Measurements from ENCODE around the gene SPTBN1.

The SPTBN1 gene

GRCh38 chr2:54615832-54616534 is 159.9 kb downstream of the SPTBN1 start:
- Histone ChIP-seq H3K27me3 (ENCODE audit: insufficient read depth, low read length) (no peaks in the 10 kb centered on the region), H3K4me1 (ENCODE audit: insufficient read depth, low read length) (peaks cover 18% of the 10 kb centered on the region; the same call in 1 of the 2 replicates), H3K9ac (ENCODE audit: low read depth, low read length) (no peak overlapping the region), H3K27ac (ENCODE audit: low read depth, low read length) (no peak overlapping the region), H3K4me3 (ENCODE audit: low read length) (no peak overlapping the region), H3K36me3 (ENCODE audit: insufficient read depth, low read length) (peaks cover 78% of the 10 kb centered on the region), H3K9me3 (ENCODE audit: insufficient read depth, low read depth, low read length) (no peaks in the 10 kb centered on the region)
- 93% methylated on average over 5 of the region's 5 CpGs for WGBS

GRCh38 chr2:54617409-54617808 is 161.3 kb downstream of the SPTBN1 start:
- Histone ChIP-seq H3K36me3 (ENCODE audit: insufficient read depth, low read length) (peaks cover 86% of the 10 kb centered on the region), H3K9ac (ENCODE audit: low read depth, low read length) (no peak overlapping the region), H3K4me3 (ENCODE audit: low read length) (no peak overlapping the region), H3K9me3 (ENCODE audit: insufficient read depth, low read depth, low read length) (no peaks in the 10 kb centered on the region), H3K27me3 (ENCODE audit: insufficient read depth, low read length) (no peaks in the 10 kb centered on the region), H3K27ac (ENCODE audit: low read depth, low read length) (no peak overlapping the region), H3K4me1 (ENCODE audit: insufficient read depth, low read length) (peaks cover 15% of the 10 kb centered on the region; the same call in 1 of the 2 replicates)
- WGBS: 94% methylated on average over 7 of the region's 7 CpGs

GRCh38 chr2:54618646-54619565 is 162.8 kb downstream of the SPTBN1 start:
- Histone ChIP-seq H3K9me3 (ENCODE audit: insufficient read depth, low read depth, low read length) (no peaks in the 10 kb centered on the region), H3K27me3 (ENCODE audit: insufficient read depth, low read length) (no peaks in the 10 kb centered on the region), H3K4me1 (ENCODE audit: insufficient read depth, low read length) (peaks cover 4% of the 10 kb centered on the region; the same call in 1 of the 2 replicates), H3K4me3 (ENCODE audit: low read length) (no peak overlapping the region), H3K27ac (ENCODE audit: low read depth, low read length) (no peak overlapping the region), H3K9ac (ENCODE audit: low read depth, low read length) (no peak overlapping the region), H3K36me3 (ENCODE audit: insufficient read depth, low read length) (peaks cover 88% of the 10 kb centered on the region)
- 85% methylated on average over 4 of the region's 5 CpGs for WGBS

- Histone ChIP-seq H3K9me3 (ENCODE audit: insufficient read depth, low read depth, low read length) (no peaks in the 10 kb centered on the region), H3K9ac (ENCODE audit: low read depth, low read length) (no peak overlapping the region), H3K36me3 (ENCODE audit: insufficient read depth, low read length) (peaks cover 93% of the 10 kb centered on the region), H3K4me3 (ENCODE audit: low read length) (no peak overlapping the region), H3K4me1 (ENCODE audit: insufficient read depth, low read length) (no peaks in the 10 kb centered on the region), H3K27ac (ENCODE audit: low read depth, low read length) (no peak overlapping the region), H3K27me3 (ENCODE audit: insufficient read depth, low read length) (no peaks in the 10 kb centered on the region)
- WGBS: 94% methylated on average over 9 of the region's 9 CpGs
Measured at GRCh38 chr2:54619660-54620231, 163.6 kb downstream of the SPTBN1 start.

GRCh38 chr2:54620948-54621347 is 164.8 kb downstream of the SPTBN1 start:
- Histone ChIP-seq H3K4me1 (ENCODE audit: insufficient read depth, low read length) (no peaks in the 10 kb centered on the region), H3K27me3 (ENCODE audit: insufficient read depth, low read length) (no peaks in the 10 kb centered on the region), H3K9me3 (ENCODE audit: insufficient read depth, low read depth, low read length) (no peaks in the 10 kb centered on the region), H3K4me3 (ENCODE audit: low read length) (no peak overlapping the region), H3K9ac (ENCODE audit: low read depth, low read length) (no peak overlapping the region), H3K27ac (ENCODE audit: low read depth, low read length) (no peak overlapping the region), H3K36me3 (ENCODE audit: insufficient read depth, low read length) (peaks cover 100% of the 10 kb centered on the region)
- 95% methylated on average over 5 of the region's 5 CpGs for WGBS

GRCh38 chr2:54624591-54625071 is 168.5 kb downstream of the SPTBN1 start:
- 96% methylated on average over 11 of the region's 12 CpGs for WGBS
- H3K9me3 ChIP-seq (ENCODE audit: insufficient read depth, low read depth, low read length): no peaks in the 10 kb centered on the region
- H3K27ac ChIP-seq (ENCODE audit: low read depth, low read length): no peak overlapping the region
- no peak overlapping the region for H3K9ac ChIP-seq (ENCODE audit: low read depth, low read length)
- H3K36me3 ChIP-seq (ENCODE audit: insufficient read depth, low read length): peaks cover 99% of the 10 kb centered on the region
- no peak overlapping the region for H3K4me3 ChIP-seq (ENCODE audit: low read length)
- H3K27me3 ChIP-seq (ENCODE audit: insufficient read depth, low read length): no peaks in the 10 kb centered on the region
- H3K4me1 ChIP-seq (ENCODE audit: insufficient read depth, low read length): no peaks in the 10 kb centered on the region

GRCh38 chr2:54626131-54626530 is 170.0 kb downstream of the SPTBN1 start:
- H3K4me1 ChIP-seq (ENCODE audit: insufficient read depth, low read length): no peaks in the 10 kb centered on the region
- no peaks in the 10 kb centered on the region for H3K9me3 ChIP-seq (ENCODE audit: insufficient read depth, low read depth, low read length)
- H3K27ac ChIP-seq (ENCODE audit: low read depth, low read length): no peak overlapping the region
- no peak overlapping the region for H3K9ac ChIP-seq (ENCODE audit: low read depth, low read length)
- no peaks in the 10 kb centered on the region for H3K27me3 ChIP-seq (ENCODE audit: insufficient read depth, low read length)
- H3K4me3 ChIP-seq (ENCODE audit: low read length): no peak overlapping the region
- WGBS: 96% methylated on average over 7 of the region's 7 CpGs
- H3K36me3 ChIP-seq (ENCODE audit: insufficient read depth, low read length): peaks cover 99% of the 10 kb centered on the region

- H3K9me3 ChIP-seq (ENCODE audit: insufficient read depth, low read depth, low read length): no peaks in the 10 kb centered on the region
- no peak overlapping the region for H3K27ac ChIP-seq (ENCODE audit: low read depth, low read length)
- H3K36me3 ChIP-seq (ENCODE audit: insufficient read depth, low read length): peaks cover 99% of the 10 kb centered on the region
- H3K27me3 ChIP-seq (ENCODE audit: insufficient read depth, low read length): no peaks in the 10 kb centered on the region
- H3K4me1 ChIP-seq (ENCODE audit: insufficient read depth, low read length): no peaks in the 10 kb centered on the region
- H3K9ac ChIP-seq (ENCODE audit: low read depth, low read length): no peak overlapping the region
- no peak overlapping the region for H3K4me3 ChIP-seq (ENCODE audit: low read length)
- 95% methylated on average over 2 of the region's 2 CpGs for WGBS
Measured at GRCh38 chr2:54626884-54627283, 170.8 kb downstream of the SPTBN1 start.

- no peaks in the 10 kb centered on the region for H3K27me3 ChIP-seq (ENCODE audit: insufficient read depth, low read length)
- H3K4me3 ChIP-seq (ENCODE audit: low read length): no peak overlapping the region
- no peaks in the 10 kb centered on the region for H3K4me1 ChIP-seq (ENCODE audit: insufficient read depth, low read length)
- H3K36me3 ChIP-seq (ENCODE audit: insufficient read depth, low read length): peaks cover 99% of the 10 kb centered on the region
- H3K9me3 ChIP-seq (ENCODE audit: insufficient read depth, low read depth, low read length): no peaks in the 10 kb centered on the region
- H3K9ac ChIP-seq (ENCODE audit: low read depth, low read length): no peak overlapping the region
- no peak overlapping the region for H3K27ac ChIP-seq (ENCODE audit: low read depth, low read length)
- WGBS: 97% methylated on average over 6 of the region's 6 CpGs
Measured at GRCh38 chr2:54627973-54628372, 171.8 kb downstream of the SPTBN1 start.

GRCh38 chr2:54628418-54628817 is 172.3 kb downstream of the SPTBN1 start:
- Histone ChIP-seq H3K9ac (ENCODE audit: low read depth, low read length) (no peak overlapping the region), H3K36me3 (ENCODE audit: insufficient read depth, low read length) (peaks cover 99% of the 10 kb centered on the region), H3K9me3 (ENCODE audit: insufficient read depth, low read depth, low read length) (no peaks in the 10 kb centered on the region), H3K27me3 (ENCODE audit: insufficient read depth, low read length) (no peaks in the 10 kb centered on the region), H3K4me3 (ENCODE audit: low read length) (no peak overlapping the region), H3K4me1 (ENCODE audit: insufficient read depth, low read length) (0 out of 2 replicates have a peak, but pooled peaks cover 2% of the 10 kb centered on the region), H3K27ac (ENCODE audit: low read depth, low read length) (no peak overlapping the region)
- WGBS: 97% methylated on average over 5 of the region's 5 CpGs

- no peaks in the 10 kb centered on the region for H3K9me3 ChIP-seq (ENCODE audit: insufficient read depth, low read depth, low read length)
- H3K9ac ChIP-seq (ENCODE audit: low read depth, low read length): no peak overlapping the region
- no peaks in the 10 kb centered on the region for H3K27me3 ChIP-seq (ENCODE audit: insufficient read depth, low read length)
- H3K4me1 ChIP-seq (ENCODE audit: insufficient read depth, low read length): peaks cover 7% of the 10 kb centered on the region
- no peak overlapping the region for H3K27ac ChIP-seq (ENCODE audit: low read depth, low read length)
- peaks cover 99% of the 10 kb centered on the region for H3K36me3 ChIP-seq (ENCODE audit: insufficient read depth, low read length)
- no peak overlapping the region for H3K4me3 ChIP-seq (ENCODE audit: low read length)
- WGBS: 96% methylated on average over 30 of the region's 30 CpGs
Measured at GRCh38 chr2:54628957-54629356, 172.8 kb downstream of the SPTBN1 start.

Measured in HUES64 (cell line).